ENCODE measurements around the gene CHD2. TPM values are rescaled to one million over a fixed set of nuclear protein-coding genes. Genes with fewer than 3 reads are reported as not detected.

Gene CHD2
- total and polyA plus RNA-seq, 2 donors (not counting 3 experiments of a cell fraction or from before 2014, with no cell fraction given) = 53.8 to 97.9 TPM

- Histone ChIP-seq H3K4me1 (ENCODE audit: control insufficient read depth, extremely low read depth, insufficient read depth, low read length) (peaks cover 38% of the 10 kb centered on the region), H3K9me1 (replicated peaks; ENCODE audit: control insufficient read depth, extremely low read depth, insufficient read depth, low read length) (no peaks in the 10 kb centered on the region), H3K36me3 (ENCODE audit: control insufficient read depth in 2 of 2, extremely low read depth in 1 of 2, insufficient read depth in 2 of 2, low read length in 2 of 2) (peaks cover 11 to 23% of the 10 kb centered on the region in 2 experiments), H3K4me3 (replicated peaks in 1 of 3; ENCODE audit: insufficient read depth in 1 of 3, low read depth in 1 of 3, low read length in 3 of 3) (no peak overlapping the region), H3K9me3 (replicated peaks; ENCODE audit: control insufficient read depth, insufficient read depth, low read length) (no peaks in the 10 kb centered on the region), H3K9ac (replicated peaks; ENCODE audit: extremely low read depth, insufficient read depth, low read length) (no peak overlapping the region), H3K27ac (ENCODE audit: insufficient read depth, low read depth, low read length) (peak overlapping the region; percentile 56), H4K20me1 (replicated peaks; ENCODE audit: control insufficient read depth, extremely low read depth, insufficient read depth, low read length) (no peaks in the 10 kb centered on the region), H2AFZ (ENCODE audit: low read depth, low read length) (no peak overlapping the region), H3K79me2 (ENCODE audit: control insufficient read depth, insufficient read depth, low read length) (peaks cover 88% of the 10 kb centered on the region), H3K4me2 (ENCODE audit: insufficient read depth, low read length) (peak overlapping the region; percentile 34), H3K27me3 (ENCODE audit: control insufficient read depth in 2 of 2, insufficient read depth in 2 of 2, low read length in 2 of 2) (no peaks in the 10 kb centered on the region)
- dilution Hi-C loops (cut with MboI; ENCODE audit: extremely low pct_ligation_motif_present, low sequenced_read_pairs) = loop anchor here (25.0 kb wide), 1 partner anchor 109 kb away; no protein-coding TSS in a partner anchor
- ChIA-PET CTCF (interaction anchor here (0.8 to 3.8 kb wide), 15 partner anchors 8 to 824 kb away, joined by 3 to 31 read pairs (median 3); partner anchors contain the start of gene CHD2), POLR2A (interaction anchor here (1.7 to 2.1 kb wide), 2 partner anchors 13 to 39 kb away, joined by 7 to 17 read pairs; no protein-coding TSS in a partner anchor)
- DNase-seq (ENCODE audit: low read depth, low spot score) (peak; percentile 67), FAIRE-seq (peak; percentile 59)
- no TSS peak for BruUV-seq (replicated peaks)
- intact Hi-C loops (cut with micrococcal nuclease) = no loop called here
- TF ChIP-seq POLR2AphosphoS5 (IDR thresholded peaks at IDR 0.05; ENCODE audit: insufficient read depth, low read depth, low read length) (no peak), JUN (IDR thresholded peaks at IDR 0.05; ENCODE audit: borderline replicate concordance, insufficient read depth, insufficient read length, low read depth) (peak; percentile 41), FOS (IDR thresholded peaks at IDR 0.05; ENCODE audit: borderline replicate concordance, insufficient read depth, low read length) (peak; percentile 75), CTCF (IDR thresholded peaks at IDR 0.05; ENCODE audit: extremely low read depth in 1 of 2, insufficient read depth in 1 of 2, low read depth in 1 of 2, low read length in 2 of 2) (no peak), POLR2A (IDR thresholded peaks at IDR 0.05; ENCODE audit: low read depth, low read length) (no peak)
These were observed 21.3 kb downstream of the CHD2 start for GRCh38 chr15:92921215-92922131.
